H9 (cell line): ENCODE data around the gene LPP. TPM values are rescaled to one million over a fixed set of nuclear protein-coding genes. Genes with fewer than 3 reads are reported as not detected.

Experiments
- DNase-seq: peaks from one replicate; pipeline ENCODE4 v3.0.0-alpha.2; 2017
- H2AFZ ChIP-seq: one replicate; pipeline ENCODE4 v1.6.1; 2013; ENCODE audit warnings: mild to moderate bottlenecking, low read length, control low read depth, moderate library complexity
- H2AK5ac ChIP-seq: 2 replicates; pipeline ENCODE4 v1.6.1; 2013; ENCODE audit warnings: low read length, control low read depth, mixed read lengths; ENCODE audit not compliant: insufficient read length
- H2BK120ac ChIP-seq: one replicate; pipeline ENCODE4 v1.6.1; 2013; ENCODE audit warnings: low read depth, mild to moderate bottlenecking, low read length, control low read depth, inconsistent platforms; ENCODE audit not compliant: poor library complexity, severe bottlenecking
- H2BK12ac ChIP-seq: 2 replicates; pipeline ENCODE4 v1.6.1; 2013; ENCODE audit warnings: low read length, control low read depth, mixed read lengths, low read depth; ENCODE audit not compliant: insufficient read length
- H2BK15ac ChIP-seq: 2 replicates; pipeline ENCODE4 v1.6.1; 2013; ENCODE audit warnings: low read depth, low read length, control low read depth
- H2BK20ac ChIP-seq: one replicate; pipeline ENCODE4 v1.6.1; 2013; ENCODE audit warnings: low read depth, mild to moderate bottlenecking, low read length, control low read depth, inconsistent platforms; ENCODE audit not compliant: poor library complexity, severe bottlenecking
- H2BK5ac ChIP-seq: 2 replicates; pipeline ENCODE4 v1.6.1; 2013; ENCODE audit warnings: low read length, control low read depth, mixed read lengths; ENCODE audit not compliant: insufficient read length
- H3K14ac ChIP-seq: 2 replicates; pipeline ENCODE4 v1.6.1; 2013; ENCODE audit warnings: low read length, control low read depth; ENCODE audit not compliant: insufficient read depth
- H3K18ac ChIP-seq: 2 replicates; pipeline ENCODE4 v1.6.1; 2013; ENCODE audit warnings: low read depth, mild to moderate bottlenecking, mixed read lengths, low read length, control low read depth; ENCODE audit not compliant: insufficient read length
- H3K23ac ChIP-seq: 2 replicates; pipeline ENCODE4 v1.6.1; 2013; ENCODE audit warnings: low read length, control low read depth, mixed read lengths, low read depth; ENCODE audit not compliant: insufficient read length
- H3K23me2 ChIP-seq: 2 replicates; pipeline ENCODE4 v1.6.1; 2013; ENCODE audit warnings: low read depth, mild to moderate bottlenecking, mixed read lengths, low read length, control low read depth; ENCODE audit not compliant: insufficient read length, poor library complexity, severe bottlenecking
- H3K27ac ChIP-seq: 2 replicates; pipeline ENCODE4 v1.5.1; 2013; ENCODE audit warnings: low read length, control low read depth, mixed read lengths, low read depth; ENCODE audit not compliant: insufficient read length
- H3K27me3 ChIP-seq: 2 replicates; pipeline ENCODE4 v1.6.1; 2013; ENCODE audit warnings: low read length, control low read depth, inconsistent platforms; ENCODE audit not compliant: insufficient read depth
- H3K4ac ChIP-seq: 2 replicates; pipeline ENCODE4 v1.6.1; 2013; ENCODE audit warnings: low read depth, mild to moderate bottlenecking, control low read depth, inconsistent platforms, low read length, moderate library complexity
- H3K4me1 ChIP-seq: 2 replicates; pipeline ENCODE4 v1.6.1; 2013; ENCODE audit warnings: low read length, control low read depth, inconsistent platforms; ENCODE audit not compliant: insufficient read depth
- H3K4me2 ChIP-seq: 2 replicates; pipeline ENCODE4 v1.6.1; 2013; ENCODE audit warnings: low read length, control low read depth, mixed read lengths; ENCODE audit not compliant: insufficient read length, insufficient read depth
- H3K56ac ChIP-seq: 2 replicates; pipeline ENCODE4 v1.6.1; 2013; ENCODE audit warnings: low read depth, mild to moderate bottlenecking, mixed read lengths, low read length, control low read depth; ENCODE audit not compliant: insufficient read length
- H3K79me1 ChIP-seq: 2 replicates; pipeline ENCODE4 v1.6.1; 2013; ENCODE audit warnings: low read depth, mild to moderate bottlenecking, moderate library complexity, low read length, control low read depth, inconsistent platforms; ENCODE audit not compliant: insufficient read depth, poor library complexity, severe bottlenecking
- H3K79me2 ChIP-seq: 2 replicates; pipeline ENCODE4 v1.6.1; 2013; ENCODE audit warnings: low read length, control low read depth, inconsistent platforms; ENCODE audit not compliant: insufficient read depth
- H3K9ac ChIP-seq: 2 replicates; pipeline ENCODE4 v1.6.1; 2013; ENCODE audit warnings: low read length, control low read depth, mixed read lengths; ENCODE audit not compliant: insufficient read length; ENCODE audit errors: extremely low read depth
- H3K9me3 ChIP-seq: one replicate; pipeline ENCODE4 v1.6.1; 2013; ENCODE audit warnings: low read depth, low read length, inconsistent platforms; ENCODE audit not compliant: control insufficient read depth
- H3T11ph ChIP-seq: one replicate; pipeline ENCODE4 v1.6.1; 2013; ENCODE audit warnings: mild to moderate bottlenecking, low read length, control low read depth, inconsistent platforms
- H4K20me1 ChIP-seq: one replicate; pipeline ENCODE4 v1.6.1; 2013; ENCODE audit not compliant: control insufficient read depth, insufficient read length, insufficient read depth
- H4K5ac ChIP-seq: 2 replicates; pipeline ENCODE4 v1.6.1; 2013; ENCODE audit warnings: low read depth, mild to moderate bottlenecking, mixed read lengths, low read length, control low read depth; ENCODE audit not compliant: insufficient read length
- H4K8ac ChIP-seq: replicated peaks from 2 replicates; pipeline ENCODE4 v1.6.1; 2013; ENCODE audit warnings: low read length, control low read depth, mixed read lengths, low read depth; ENCODE audit not compliant: insufficient read length
- H4K91ac ChIP-seq: 2 replicates; pipeline ENCODE4 v1.6.1; 2013; ENCODE audit warnings: low read depth, mild to moderate bottlenecking, moderate library complexity, mixed read lengths, low read length, control low read depth; ENCODE audit not compliant: insufficient read length
- H3K27ac Mint-ChIP-seq, 3 experiments: 2 replicates in 2 of 3; 3 replicates in 1 of 3; pipeline ENCODE4 v1.8.0; 2020 to 2021; ENCODE audit warnings: mixed read lengths in 3 of 3, mild to moderate bottlenecking in 1 of 3, moderate library complexity in 1 of 3
- H3K27me3 Mint-ChIP-seq: 2 replicates; pipeline ENCODE4 v1.8.0; 2021; ENCODE audit warnings: low read depth, mild to moderate bottlenecking, moderate library complexity, mixed read lengths
- H3K36me3 Mint-ChIP-seq, 3 experiments: 2 replicates in 2 of 3; 3 replicates in 1 of 3; pipeline ENCODE4 v1.8.0; 2020 to 2021; ENCODE audit warnings: low read depth in 3 of 3, mixed read lengths in 3 of 3; ENCODE audit not compliant: insufficient read depth in 1 of 3
- H3K4me1 Mint-ChIP-seq, 2 experiments: 2 replicates each; pipeline ENCODE4 v1.8.0; 2020; ENCODE audit warnings: mixed read lengths in 2 of 2
- H3K4me3 Mint-ChIP-seq, 2 experiments: 2 replicates in 1 of 2; 3 replicates in 1 of 2; pipeline ENCODE4 v1.8.0; 2020 to 2021; ENCODE audit warnings: mild to moderate bottlenecking in 2 of 2, mixed read lengths in 2 of 2, moderate library complexity in 1 of 2
- H3K9me3 Mint-ChIP-seq, 2 experiments: 2 replicates in 1 of 2; 3 replicates in 1 of 2; pipeline ENCODE4 v1.8.0; 2020; ENCODE audit warnings: mild to moderate bottlenecking in 2 of 2, mixed read lengths in 2 of 2, moderate library complexity in 1 of 2
- CTCF ChIP-seq: fragments of 200-600 bp; sonication (generic); conservative IDR thresholded peaks from 3 replicates; pipeline ENCODE4 v1.8.0; 2021; ENCODE audit warnings: antibody characterized with exemption, mild to moderate bottlenecking
- total RNA-seq: library from RNA; stranded (reverse); gene quantifications from 2 replicates; pipeline ENCODE4 v1.2.1, GENCODE V29; 2021

LPP gene
- total RNA-seq, 1 experiment from 2014 or later, result 64.6 TPM

GRCh38 chr3:188607805-188608315 is 453.9 kb downstream of the LPP start:
- Histone ChIP-seq H4K91ac (no peak overlapping the region), H3K79me2 (no peaks in the 10 kb centered on the region), H3K79me1 (no peaks in the 10 kb centered on the region), H3K23me2 (no peaks in the 10 kb centered on the region), H3K14ac (no peak overlapping the region), H3K4ac (no peak overlapping the region), H3K4me2 (no peak overlapping the region), H2BK12ac (no peak overlapping the region), H2AFZ (no peak overlapping the region), H3K56ac (no peak overlapping the region), H2BK15ac (no peak overlapping the region), H3T11ph (no peak overlapping the region), H2BK120ac (no peak overlapping the region), H4K5ac (no peak overlapping the region), H3K9me3 (no peaks in the 10 kb centered on the region), H2BK5ac (no peak overlapping the region), H4K8ac (no peak overlapping the region), H3K27ac (no peak overlapping the region), H4K20me1 (no peaks in the 10 kb centered on the region), H3K4me1 (no peaks in the 10 kb centered on the region), H3K23ac (no peak overlapping the region), H2BK20ac (no peak overlapping the region), H2AK5ac (no peak overlapping the region), H3K18ac (no peak overlapping the region), H3K27me3 (no peaks in the 10 kb centered on the region), H3K9ac (no peak overlapping the region)
- peaks cover 2 to 4% of the 10 kb centered on the region in 2 experiments; a peak in 3 of 5 replicates for H3K9me3 Mint-ChIP-seq
- no peak overlapping the region for H3K4me3 Mint-ChIP-seq
- H3K4me1 Mint-ChIP-seq, result peaks cover 4% of the 10 kb centered on the region in 2 experiments
- H3K27me3 Mint-ChIP-seq, result no peaks in the 10 kb centered on the region
- no peak overlapping the region for H3K27ac Mint-ChIP-seq
- peaks cover 5 to 14% (median 11%) of the 10 kb centered on the region in 3 experiments for H3K36me3 Mint-ChIP-seq
- no peak for DNase-seq
- no peak for TF ChIP-seq CTCF
